HUES6 (cell line): Measurements from ENCODE around the gene COBL.

Experiments
- H3K27ac ChIP-seq: 2 replicates; pipeline ENCODE4 v1.7.0; 2013; ENCODE audit warnings: low read depth, mild to moderate bottlenecking, low read length, inconsistent platforms
- H3K27me3 ChIP-seq: 2 replicates; pipeline ENCODE4 v1.6.1; 2013; ENCODE audit warnings: low read length; ENCODE audit not compliant: control insufficient read depth, insufficient read depth
- H3K36me3 ChIP-seq: 2 replicates; pipeline ENCODE4 v1.6.1; 2013; ENCODE audit warnings: low read length; ENCODE audit not compliant: control insufficient read depth, insufficient read depth
- H3K4me1 ChIP-seq: 2 replicates; pipeline ENCODE4 v1.6.1; 2013; ENCODE audit warnings: low read length; ENCODE audit not compliant: control insufficient read depth, insufficient read depth
- H3K4me3 ChIP-seq: 2 replicates; pipeline ENCODE4 v1.5.1; 2013; ENCODE audit warnings: low read depth, low read length
- H3K9ac ChIP-seq: one replicate; pipeline ENCODE4 v1.6.1; 2013; ENCODE audit warnings: mild to moderate bottlenecking, low read length
- H3K9me3 ChIP-seq: 2 replicates; pipeline ENCODE4 v1.6.1; 2013; ENCODE audit warnings: low read depth, low read length; ENCODE audit not compliant: control insufficient read depth, insufficient read depth

COBL gene

GRCh38 chr7:51126324-51126723, 190.3 kb downstream of the COBL start:
- no peak overlapping the region for H3K9ac ChIP-seq
- H3K27me3 ChIP-seq, result no peaks in the 10 kb centered on the region
- H3K36me3 ChIP-seq, result no peaks in the 10 kb centered on the region
- no peak overlapping the region for H3K27ac ChIP-seq
- H3K9me3 ChIP-seq, result no peaks in the 10 kb centered on the region
- peaks cover 15% of the 10 kb centered on the region; the same call in 1 of the 2 replicates for H3K4me1 ChIP-seq
- H3K4me3 ChIP-seq, result no peak overlapping the region

- H3K9me3 ChIP-seq, result no peaks in the 10 kb centered on the region
- H3K27ac ChIP-seq, result no peak overlapping the region
- H3K4me1 ChIP-seq, result peaks cover 8% of the 10 kb centered on the region; the same call in 1 of the 2 replicates
- no peaks in the 10 kb centered on the region for H3K27me3 ChIP-seq
- H3K9ac ChIP-seq, result no peak overlapping the region
- H3K36me3 ChIP-seq, result no peaks in the 10 kb centered on the region
- no peak overlapping the region for H3K4me3 ChIP-seq
These were observed 192.3 kb downstream of the COBL start for GRCh38 chr7:51124321-51124720.

- no peak overlapping the region for H3K4me3 ChIP-seq
- no peak overlapping the region for H3K9ac ChIP-seq
- no peaks in the 10 kb centered on the region for H3K36me3 ChIP-seq
- peaks cover 8% of the 10 kb centered on the region; the same call in 1 of the 2 replicates for H3K4me1 ChIP-seq
- no peaks in the 10 kb centered on the region for H3K9me3 ChIP-seq
- no peak overlapping the region for H3K27ac ChIP-seq
- no peaks in the 10 kb centered on the region for H3K27me3 ChIP-seq
These were observed 193.1 kb downstream of the COBL start for GRCh38 chr7:51123322-51124019.

GRCh38 chr7:51121931-51122425, 194.6 kb downstream of the COBL start:
- H3K4me1 ChIP-seq, result peaks cover 8% of the 10 kb centered on the region; the same call in 1 of the 2 replicates
- no peak overlapping the region for H3K27ac ChIP-seq
- H3K27me3 ChIP-seq, result no peaks in the 10 kb centered on the region
- no peaks in the 10 kb centered on the region for H3K36me3 ChIP-seq
- H3K9ac ChIP-seq, result no peak overlapping the region
- no peak overlapping the region for H3K4me3 ChIP-seq
- no peaks in the 10 kb centered on the region for H3K9me3 ChIP-seq

- no peaks in the 10 kb centered on the region for H3K36me3 ChIP-seq
- 0 out of 2 replicates have a peak, but pooled peaks cover under 1% of the 10 kb centered on the region for H3K9me3 ChIP-seq
- H3K4me1 ChIP-seq, result peaks cover 8% of the 10 kb centered on the region; the same call in 1 of the 2 replicates
- H3K4me3 ChIP-seq, result no peak overlapping the region
- no peaks in the 10 kb centered on the region for H3K27me3 ChIP-seq
- no peak overlapping the region for H3K9ac ChIP-seq
- H3K27ac ChIP-seq, result no peak overlapping the region
These were observed 195.4 kb downstream of the COBL start for GRCh38 chr7:51121036-51121790.

GRCh38 chr7:51118628-51119027, 198.0 kb downstream of the COBL start:
- no peaks in the 10 kb centered on the region for H3K36me3 ChIP-seq
- no peaks in the 10 kb centered on the region for H3K27me3 ChIP-seq
- H3K9me3 ChIP-seq, result peaks cover 6% of the 10 kb centered on the region; the same call in 1 of the 2 replicates
- H3K4me1 ChIP-seq, result peaks cover 8% of the 10 kb centered on the region; the same call in 1 of the 2 replicates
- H3K9ac ChIP-seq, result no peak overlapping the region
- H3K4me3 ChIP-seq, result no peak overlapping the region
- no peak overlapping the region for H3K27ac ChIP-seq

- Histone ChIP-seq H3K9me3 (peaks cover 6% of the 10 kb centered on the region; the same call in 1 of the 2 replicates), H3K4me1 (peaks cover 3% of the 10 kb centered on the region; the same call in 1 of the 2 replicates), H3K36me3 (no peaks in the 10 kb centered on the region), H3K27ac (no peak overlapping the region), H3K9ac (no peak overlapping the region), H3K4me3 (no peak overlapping the region), H3K27me3 (no peaks in the 10 kb centered on the region)
These were observed 202.1 kb downstream of the COBL start for GRCh38 chr7:51114501-51114900.

- H3K27me3 ChIP-seq, result no peaks in the 10 kb centered on the region
- no peak overlapping the region for H3K9ac ChIP-seq
- peaks cover 6% of the 10 kb centered on the region; the same call in 1 of the 2 replicates for H3K9me3 ChIP-seq
These were observed 202.6 kb downstream of the COBL start for GRCh38 chr7:51113962-51114361.

GRCh38 chr7:51113560-51113959, 203.0 kb downstream of the COBL start:
- no peak overlapping the region for H3K4me3 ChIP-seq
- H3K4me1 ChIP-seq, result peaks cover 7% of the 10 kb centered on the region; the same call in 1 of the 2 replicates
- no peak overlapping the region for H3K9ac ChIP-seq
- H3K9me3 ChIP-seq, result peaks cover 6% of the 10 kb centered on the region; the same call in 1 of the 2 replicates
- H3K27ac ChIP-seq, result no peak overlapping the region
- no peaks in the 10 kb centered on the region for H3K36me3 ChIP-seq
- H3K27me3 ChIP-seq, result no peaks in the 10 kb centered on the region

More at GRCh38 chr7:51113962-51114361, 202.6 kb downstream of the COBL start:
- H3K4me3 ChIP-seq, result no peak overlapping the region
- H3K27ac ChIP-seq, result 0 out of 2 replicates have a peak overlapping the region, but pooled peaks have one; percentile 26
- no peaks in the 10 kb centered on the region for H3K36me3 ChIP-seq
- H3K4me1 ChIP-seq, result peaks cover 4% of the 10 kb centered on the region; the same call in 1 of the 2 replicates

GRCh38 chr7:51111241-51111940, 205.2 kb downstream of the COBL start:
- Histone ChIP-seq H3K4me1 (peaks cover 16% of the 10 kb centered on the region), H3K4me3 (no peak overlapping the region), H3K36me3 (no peaks in the 10 kb centered on the region), H3K9ac (no peak overlapping the region), H3K9me3 (peaks cover 6% of the 10 kb centered on the region; the same call in 1 of the 2 replicates), H3K27ac (no peak overlapping the region), H3K27me3 (no peaks in the 10 kb centered on the region)
